ENCODE data around the gene TRIM54. TPM values are rescaled to one million over a fixed set of nuclear protein-coding genes. Genes with fewer than 3 reads are reported as not detected.

The TRIM54 gene
- total RNA-seq, 1 donor from 2014 or later: not detected

GRCh38 chr2:27322301-27322765, 40.1 kb downstream of the TRIM54 start:
- H3K4me1 ChIP-seq: peaks cover 15% of the 10 kb centered on the region
- H3K27me3 ChIP-seq: no peaks in the 10 kb centered on the region
- peak overlapping the region; percentile 95 for H3K4me3 ChIP-seq
- TF ChIP-seq, protein P1, sequence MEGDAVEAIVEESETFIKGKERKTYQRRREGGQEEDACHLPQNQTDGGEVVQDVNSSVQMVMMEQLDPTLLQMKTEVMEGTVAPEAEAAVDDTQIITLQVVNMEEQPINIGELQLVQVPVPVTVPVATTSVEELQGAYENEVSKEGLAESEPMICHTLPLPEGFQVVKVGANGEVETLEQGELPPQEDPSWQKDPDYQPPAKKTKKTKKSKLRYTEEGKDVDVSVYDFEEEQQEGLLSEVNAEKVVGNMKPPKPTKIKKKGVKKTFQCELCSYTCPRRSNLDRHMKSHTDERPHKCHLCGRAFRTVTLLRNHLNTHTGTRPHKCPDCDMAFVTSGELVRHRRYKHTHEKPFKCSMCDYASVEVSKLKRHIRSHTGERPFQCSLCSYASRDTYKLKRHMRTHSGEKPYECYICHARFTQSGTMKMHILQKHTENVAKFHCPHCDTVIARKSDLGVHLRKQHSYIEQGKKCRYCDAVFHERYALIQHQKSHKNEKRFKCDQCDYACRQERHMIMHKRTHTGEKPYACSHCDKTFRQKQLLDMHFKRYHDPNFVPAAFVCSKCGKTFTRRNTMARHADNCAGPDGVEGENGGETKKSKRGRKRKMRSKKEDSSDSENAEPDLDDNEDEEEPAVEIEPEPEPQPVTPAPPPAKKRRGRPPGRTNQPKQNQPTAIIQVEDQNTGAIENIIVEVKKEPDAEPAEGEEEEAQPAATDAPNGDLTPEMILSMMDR (IDR thresholded peaks at IDR 0.05): no peak
- no peak for DNase-seq
- peaks cover 20% of the 10 kb centered on the region for H3K36me3 ChIP-seq
- ATAC-seq: peak; percentile 36
- H3K27ac ChIP-seq: peak overlapping the region; percentile 99
- H3K9me3 ChIP-seq: no peaks in the 10 kb centered on the region
- intact Hi-C loops (cut with DNase I): no loop called here

DNA sequence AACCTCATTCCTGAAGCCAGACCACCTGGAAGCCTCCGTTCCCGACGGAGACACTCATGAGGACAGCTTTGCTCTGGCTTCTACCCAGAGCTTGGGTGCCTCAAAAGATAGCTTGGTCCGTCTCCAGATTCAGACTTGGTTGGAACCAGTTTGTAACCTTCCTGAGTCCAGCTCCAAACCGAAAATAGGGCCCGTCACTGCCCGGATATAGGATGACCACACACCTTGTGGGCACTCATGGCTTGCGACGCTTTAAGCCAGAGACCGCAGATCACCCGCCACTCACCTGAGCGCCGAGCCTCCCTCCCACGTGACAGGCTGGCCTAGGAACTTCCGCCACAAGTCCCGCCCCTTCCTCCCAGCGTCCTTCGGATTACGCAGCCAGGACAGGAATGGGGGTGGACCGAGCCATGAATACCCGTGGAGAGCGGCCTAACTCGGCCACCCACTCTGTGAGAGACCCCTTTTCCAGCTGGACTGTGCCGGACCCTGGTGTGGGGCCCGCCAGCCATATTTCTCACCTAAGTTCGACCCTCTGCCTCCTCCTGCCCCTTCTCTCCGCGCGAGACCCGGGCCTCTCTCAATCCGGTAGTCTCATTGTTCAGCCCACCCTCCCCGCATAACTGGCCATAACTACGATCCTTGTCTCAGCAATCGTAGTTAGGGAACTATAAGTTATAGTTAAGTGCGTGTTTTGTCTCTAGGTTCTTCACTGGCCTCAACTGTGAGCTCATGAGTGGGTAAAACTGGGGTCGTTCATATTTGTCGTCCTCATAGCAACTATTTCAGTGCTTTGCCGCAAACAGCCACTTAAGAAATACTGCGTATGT, 40.8 kb downstream of the TRIM54 start, which contains the start of gene MPV17:
MPV17 (minus strand) TSS at position 332 of the 830 bp plus-strand sequence. CDS start 580 bp downstream, outside the sequence.
- ATAC-seq (peak; percentile 95), DNase-seq (peak; percentile 96)
- Histone ChIP-seq H3K27me3 (no peaks in the 10 kb centered on the region), H3K9me3 (no peaks in the 10 kb centered on the region), H3K27ac (peak within 1 kb of the TSS; percentile 99), H3K36me3 (peaks cover 21% of the 10 kb centered on the region), H3K4me1 (peaks cover 15% of the 10 kb centered on the region), H3K4me3 (peak within 1 kb of the TSS; percentile 95)
- TF ChIP-seq, protein P1 (IDR thresholded peaks at IDR 0.05): no peak
- intact Hi-C loops (cut with DNase I): no loop called here

DNA sequence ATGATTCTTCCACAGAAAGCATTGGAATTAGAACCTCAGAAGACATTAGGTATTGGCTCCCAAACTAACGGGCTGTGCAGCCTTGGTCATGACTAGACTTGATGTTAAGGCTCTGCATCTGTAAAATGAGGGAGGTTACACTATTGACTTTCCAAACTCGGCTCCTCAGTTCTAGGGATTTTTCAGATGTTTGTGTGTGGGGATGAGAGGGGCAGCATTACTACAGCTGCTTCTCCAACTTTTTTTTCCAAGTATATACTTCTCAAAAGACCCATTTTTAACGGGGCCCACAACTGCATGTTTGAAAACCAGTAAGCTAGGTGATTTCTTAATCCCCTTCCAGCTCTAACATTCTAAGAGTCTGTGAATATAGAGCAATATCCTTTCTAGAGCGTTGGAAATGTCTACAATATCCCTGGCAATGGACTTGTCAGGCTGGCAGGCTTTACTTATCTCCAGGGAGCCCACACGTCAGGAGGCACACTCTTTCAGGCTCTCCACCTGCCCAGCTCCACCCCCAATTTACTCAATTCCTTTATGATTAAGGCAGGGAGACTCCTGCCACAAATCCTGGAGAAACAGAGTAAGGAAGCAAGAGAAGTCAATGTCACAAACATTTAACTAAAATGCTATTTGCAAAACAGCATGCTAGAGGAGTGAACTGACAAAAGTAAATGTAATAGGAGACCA, 41.5 kb downstream of the TRIM54 start:
- Histone ChIP-seq H3K36me3 (peaks cover 29% of the 10 kb centered on the region), H3K4me3 (peak overlapping the region; percentile 95), H3K4me1 (peaks cover 15% of the 10 kb centered on the region), H3K9me3 (no peaks in the 10 kb centered on the region), H3K27ac (peak overlapping the region; percentile 99), H3K27me3 (no peaks in the 10 kb centered on the region)
- DNase-seq (no peak), ATAC-seq (no peak)
- TF ChIP-seq, protein P1 (IDR thresholded peaks at IDR 0.05): no peak
- intact Hi-C loops (cut with DNase I): no loop called here

DNA sequence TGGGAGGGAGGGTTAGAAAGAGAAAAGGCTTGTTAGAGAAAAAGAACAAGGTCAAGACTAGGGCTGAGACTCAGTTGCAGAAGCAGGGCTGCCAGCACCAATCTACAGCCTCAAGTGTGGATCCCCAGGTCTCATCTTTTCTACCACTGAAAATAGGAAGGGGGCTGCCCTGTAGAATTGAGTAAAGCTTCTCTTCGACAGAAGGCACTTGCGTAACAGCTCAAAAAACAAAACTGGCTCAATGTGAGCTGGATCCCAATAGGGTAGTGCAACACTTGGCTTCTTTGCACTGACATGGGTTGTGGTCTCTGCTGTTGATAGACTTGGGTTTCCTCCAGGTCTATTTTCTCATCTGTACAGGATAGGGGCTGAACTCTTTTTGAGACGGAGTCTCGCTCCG, 42.5 kb downstream of the TRIM54 start:
- Histone ChIP-seq H3K27ac (no peak overlapping the region), H3K9me3 (no peaks in the 10 kb centered on the region), H3K36me3 (peaks cover 38% of the 10 kb centered on the region), H3K4me1 (peaks cover 15% of the 10 kb centered on the region), H3K4me3 (no peak overlapping the region), H3K27me3 (no peaks in the 10 kb centered on the region)
- ATAC-seq (no peak), DNase-seq (no peak)
- intact Hi-C loops (cut with DNase I): no loop called here
- TF ChIP-seq, protein P1 (IDR thresholded peaks at IDR 0.05): no peak

GRCh38 chr2:27335311-27335710, 53.1 kb downstream of the TRIM54 start:
- DNase-seq: no peak
- no peak overlapping the region for H3K27ac ChIP-seq
- no peaks in the 10 kb centered on the region for H3K9me3 ChIP-seq
- H3K4me3 ChIP-seq: no peak overlapping the region
- no peaks in the 10 kb centered on the region for H3K4me1 ChIP-seq
- ATAC-seq: peak; percentile 26
- TF ChIP-seq, protein P1 (IDR thresholded peaks at IDR 0.05): no peak
- H3K27me3 ChIP-seq: no peaks in the 10 kb centered on the region
- H3K36me3 ChIP-seq: peaks cover 95% of the 10 kb centered on the region
- intact Hi-C loops (cut with DNase I): no loop called here

Data from upper lobe of right lung (tissue), 1 donor.